HepG2 (cell line): ENCODE results near the gene CSNK1E. TPM values are rescaled to one million over a fixed set of nuclear protein-coding genes. Genes with fewer than 3 reads are reported as not detected.

Experiments
- ATAC-seq: fragments of 200-7000 bp; cut with Tn5 transposase; 3 replicates; pipeline ENCODE4 v1.9.1; 2020; ENCODE audit warnings: mild to moderate bottlenecking, moderate library complexity
- BruUV-seq: library from RNA; stranded (reverse); fragments of 400-500 nt; replicated peaks from 2 replicates; lab custom pipeline; 2021; lab: Mats Ljungman, UMichigan
- CTCF ChIA-PET: fragments of 300-600 bp; formaldehyde crosslinking; extraction: SDS; loops from one replicate; lab custom pipeline; 2021; ENCODE audit warnings: low total read pairs, inconsistent platforms, low intra/inter-chr PET ratio; lab: Yijun Ruan, JAX
- POLR2A ChIA-PET: fragments of 350-600 bp; sonication (Branson Sonifier 250); formaldehyde crosslinking; loops from one replicate; lab custom pipeline; 2020; ENCODE audit warnings: antibody characterized with exemption, inconsistent platforms; lab: Yijun Ruan, JAX
- DNase-seq: peaks from one replicate; pipeline ENCODE4 v3.0.0-alpha.2; 2015; ENCODE audit warnings: low spot score
- FAIRE-seq: peaks from 3 replicates; lab custom pipeline; 2011; peaks lifted over from hg19 to GRCh38; lab: Jason Lieb, UNC
- H2AFZ ChIP-seq: one replicate; pipeline ENCODE4 v1.6.1; 2011; ENCODE audit warnings: low read length, inconsistent platforms
- H3K27ac ChIP-seq: fragments of 300-600 bp; 3 replicates; pipeline ENCODE4 v1.8.0; 2011; ENCODE audit warnings: mixed run types, mild to moderate bottlenecking, mixed read lengths, low read length, inconsistent platforms; ENCODE audit not compliant: insufficient read depth; ENCODE audit errors: extremely low read length
- H3K27me3 ChIP-seq, 2 experiments: fragments of 200-600 bp in 1 of 2; 2 replicates in 1 of 2; 3 replicates in 1 of 2; pipeline versions ENCODE4 v1.6.0 to v1.8.0; 2011; ENCODE audit warnings: low read length in 2 of 2, mild to moderate bottlenecking in 2 of 2, moderate library complexity in 2 of 2, inconsistent platforms in 1 of 2; ENCODE audit not compliant: insufficient read depth in 2 of 2, control insufficient read depth in 1 of 2
- H3K36me3 ChIP-seq, 2 experiments: fragments of 200-600 bp in 1 of 2; replicated peaks in 1 of 2; 2 replicates in 1 of 2; 3 replicates in 1 of 2; pipeline versions ENCODE4 v1.5.1 to v1.8.0; 2011; ENCODE audit warnings: low read length in 2 of 2, inconsistent platforms in 1 of 2; ENCODE audit not compliant: insufficient read depth in 2 of 2, control insufficient read depth in 1 of 2
- H3K4me1 ChIP-seq: 2 replicates; pipeline ENCODE4 v1.5.1; 2012; ENCODE audit warnings: low read length, inconsistent platforms; ENCODE audit not compliant: insufficient read depth
- H3K4me2 ChIP-seq: 2 replicates; pipeline ENCODE4 v1.6.0; 2011; ENCODE audit warnings: low read depth, low read length, inconsistent platforms
- H3K4me3 ChIP-seq, 3 experiments: fragments of 200-600 bp in 1 of 3; sonication (generic), shearing (Covaris generic) in 1 of 3; replicated peaks in 1 of 3; 2 replicates each; pipeline ENCODE4 v1.5.1; 2011 to 2016; ENCODE audit warnings: low read length in 3 of 3, inconsistent platforms in 2 of 3, low read depth in 2 of 3, mild to moderate bottlenecking in 2 of 3, control low read depth in 1 of 3, mixed read lengths in 1 of 3; ENCODE audit not compliant: insufficient read depth in 1 of 3
- H3K79me2 ChIP-seq: one replicate; pipeline ENCODE4 v1.6.1; 2011; ENCODE audit warnings: low read length, inconsistent platforms; ENCODE audit not compliant: insufficient read depth
- H3K9ac ChIP-seq: 2 replicates; pipeline ENCODE4 v1.6.0; 2011; ENCODE audit warnings: mild to moderate bottlenecking, low read depth, low read length, inconsistent platforms; ENCODE audit not compliant: insufficient read depth
- H3K9me3 ChIP-seq: 2 replicates; pipeline ENCODE4 v1.5.1; 2012; ENCODE audit warnings: mild to moderate bottlenecking, low read length
- H4K20me1 ChIP-seq: 2 replicates; pipeline ENCODE4 v1.6.0; 2011; ENCODE audit warnings: inconsistent platforms, mild to moderate bottlenecking, low read length, moderate library complexity; ENCODE audit not compliant: insufficient read depth
- AGO2 ChIP-seq: fragments of 200-400 bp; formaldehyde crosslinking; optimal IDR thresholded peaks from 2 replicates; pipeline ENCODE3; 2017; ENCODE audit warnings: mild to moderate bottlenecking, low read depth, low read length, moderate library complexity
- IRF2 ChIP-seq: IDR thresholded peaks from 2 replicates; pipeline ENCODE4 v1.6.1; 2018; ENCODE audit warnings: missing genetic modification reagents, missing compliant biosample characterization
- NCOR1 ChIP-seq: fragments of 200-600 bp; sonication (generic); IDR thresholded peaks from 2 replicates; pipeline ENCODE4 v1.7.0; 2017; ENCODE audit warnings: antibody characterized with exemption, low read length, borderline replicate concordance
- NFIB ChIP-seq: sonication (generic); formaldehyde crosslinking; IDR thresholded peaks from 2 replicates; pipeline ENCODE4 v1.9.0; 2021; ENCODE audit warnings: missing genetic modification reagents, mild to moderate bottlenecking, borderline replicate concordance
- POGK ChIP-seq: sonication (generic); formaldehyde crosslinking; conservative IDR thresholded peaks from 2 replicates; pipeline ENCODE4 v1.8.0; 2022; ENCODE audit warnings: mild to moderate bottlenecking, moderate library complexity, missing genetic modification reagents
- POLR2AphosphoS2 ChIP-seq: IDR thresholded peaks from 2 replicates; pipeline ENCODE4 v1.6.1; 2011; ENCODE audit warnings: low read depth, low read length, improper control_type of control experiment
- ZBTB21 ChIP-seq: sonication (generic); formaldehyde crosslinking; IDR thresholded peaks from 2 replicates; pipeline ENCODE4 v1.4.0; 2020; ENCODE audit warnings: missing genetic modification reagents
- ZFP1 ChIP-seq: IDR thresholded peaks from 2 replicates; pipeline ENCODE4 v1.6.1; 2016
- ZFP36L1 ChIP-seq: sonication (generic); formaldehyde crosslinking; IDR thresholded peaks from 2 replicates; pipeline ENCODE4 v1.8.0; 2022; ENCODE audit warnings: mild to moderate bottlenecking, missing genetic modification reagents, moderate library complexity
- ZNF34 ChIP-seq: sonication (generic); formaldehyde crosslinking; IDR thresholded peaks from 2 replicates; pipeline ENCODE4 v1.4.0; 2020; ENCODE audit warnings: mild to moderate bottlenecking, missing genetic modification reagents, borderline replicate concordance
- ZNF629 ChIP-seq: sonication (generic); formaldehyde crosslinking; conservative IDR thresholded peaks from 2 replicates; pipeline ENCODE4 v1.5.0; 2020; ENCODE audit warnings: missing genetic modification reagents
- ZNF768 ChIP-seq: sonication (generic); formaldehyde crosslinking; IDR thresholded peaks from 2 replicates; pipeline ENCODE4 v1.4.0; 2020; ENCODE audit warnings: missing genetic modification reagents
- ZNF776 ChIP-seq: sonication (generic); formaldehyde crosslinking; IDR thresholded peaks from 2 replicates; pipeline ENCODE4 v1.4.0; 2020; ENCODE audit warnings: mild to moderate bottlenecking, missing genetic modification reagents
- WGBS: methylation state at CpG from one replicate; pipeline ENCODE4 v1.1.6; 2017; ENCODE audit warnings: low lambda C conversion rate; 5-methylcytosine and 5-hydroxymethylcytosine counted together
- in situ Hi-C: cut with HindIII; loops from 2 replicates; pipeline ENCODE4 v1.10.0; 2017; ENCODE audit warnings: low pct_unique_long_range_greater_than_20kb; ENCODE audit not compliant: extremely low pct_ligation_motif_present
- intact Hi-C: fragments of 100-400 bp; cut with micrococcal nuclease; formaldehyde crosslinking; loops from one replicate; pipeline ENCODE4 v1.10.0; 2022; ENCODE audit not compliant: unreplicated experiment
- polyA plus RNA-seq, 8 experiments: library from polyadenylated mRNA; depleted of rRNA in 3 of 8; stranded (reverse) in 7 of 8; unstranded in 1 of 8; fragments of >200 nt; fragmentation: Illumina TruSeq in 4 of 8; extraction: Trizol in 4 of 8; gene quantifications; 2 replicates each; pipeline versions ENCODE4 v1.2.1 to v1.2.3, GENCODE V29; 2011 to 2016; ENCODE audit warnings: low read depth in 4 of 8, missing spikeins in 1 of 8, mixed read lengths in 1 of 8; ENCODE audit not compliant: insufficient read depth in 1 of 8
- total RNA-seq, 5 experiments: library from RNA; depleted of rRNA; stranded (reverse); fragments of >200 nt; fragmentation: Illumina TruSeq; extraction: Trizol; gene quantifications; 2 replicates each; pipeline ENCODE4 v1.2.3, GENCODE V29; 2016; ENCODE audit warnings: low read depth in 1 of 5

The CSNK1E gene
- total and polyA plus RNA-seq, 2 of the 13 experiments (the other 11 are each of a cell fraction or from before 2014, with no cell fraction given), result 34.7 to 129 TPM

GRCh38 chr22:38295863-38296262 lies 21.4 kb downstream of the CSNK1E start:
- in situ Hi-C loops, result loop anchor here (5.0 kb wide), 1 partner anchor 56 kb away; no protein-coding TSS in a partner anchor

GRCh38 chr22:38295339-38295738 lies 21.9 kb downstream of the CSNK1E start:
- ChIA-PET POLR2A (no interaction called here), CTCF (no interaction called here)
- Histone ChIP-seq H3K27ac (no peak overlapping the region), H3K4me1 (no peaks in the 10 kb centered on the region), H3K27me3 (no peaks in the 10 kb centered on the region; a peak in 1 of 5 replicates), H3K4me3 (no peak overlapping the region), H4K20me1 (0 out of 2 replicates have a peak, but pooled peaks cover 2% of the 10 kb centered on the region), H3K9me3 (no peaks in the 10 kb centered on the region), H3K79me2 (no peaks in the 10 kb centered on the region), H3K36me3 (peaks cover 43 to 66% of the 10 kb centered on the region in 2 experiments), H3K9ac (no peak overlapping the region), H2AFZ (no peak overlapping the region), H3K4me2 (no peak overlapping the region)
- DNase-seq (no peak), FAIRE-seq (no peak), ATAC-seq (no peak)
- intact Hi-C loops, result no loop called here
- in situ Hi-C loops, result loop anchor here (5.0 kb wide), 1 partner anchor 57 kb away; no protein-coding TSS in a partner anchor
- WGBS, result 97% methylated on average over 5 of the region's 6 CpGs
- TF ChIP-seq POLR2AphosphoS2 (0 out of 2 replicates have a peak, but pooled peaks have one; percentile 5), ZNF768 (CRISPR knock-in tag) (peak; percentile 87), NFIB (CRISPR knock-in tag) (no peak), AGO2 (peak; percentile 19)
- no TSS peak for BruUV-seq

More at GRCh38 chr22:38295863-38296262, 21.4 kb downstream of the CSNK1E start:
- TF ChIP-seq ZNF776 (CRISPR knock-in tag) (no peak), IRF2 (no peak), ZNF629 (CRISPR knock-in tag) (no peak), ZNF34 (CRISPR knock-in tag) (no peak), ZFP36L1 (CRISPR knock-in tag) (no peak), ZBTB21 (no peak), NCOR1 (no peak), POGK (no peak), ZFP1 (no peak)
- no peak overlapping the region for H3K27ac ChIP-seq
- no peak overlapping the region for H3K4me2 ChIP-seq
- H2AFZ ChIP-seq, result no peak overlapping the region
- H4K20me1 ChIP-seq, result 0 out of 2 replicates have a peak, but pooled peaks cover 2% of the 10 kb centered on the region
- DNase-seq, result no peak
- FAIRE-seq, result no peak
- no CpG with 5 or more reads among the region's 9 CpGs for WGBS
- no TSS peak for BruUV-seq
- H3K9me3 ChIP-seq, result no peaks in the 10 kb centered on the region
- intact Hi-C loops, result no loop called here
- no peaks in the 10 kb centered on the region for H3K4me1 ChIP-seq
- peaks cover 47 to 71% of the 10 kb centered on the region in 2 experiments for H3K36me3 ChIP-seq
- no peaks in the 10 kb centered on the region for H3K79me2 ChIP-seq
- ChIA-PET CTCF (no interaction called here), POLR2A (no interaction called here)
- no peaks in the 10 kb centered on the region; a peak in 1 of 5 replicates for H3K27me3 ChIP-seq
- no peak for ATAC-seq
- no peak overlapping the region for H3K4me3 ChIP-seq
- no peak overlapping the region for H3K9ac ChIP-seq
